Measurements from ENCODE around the gene SLC14A1.

DNA sequence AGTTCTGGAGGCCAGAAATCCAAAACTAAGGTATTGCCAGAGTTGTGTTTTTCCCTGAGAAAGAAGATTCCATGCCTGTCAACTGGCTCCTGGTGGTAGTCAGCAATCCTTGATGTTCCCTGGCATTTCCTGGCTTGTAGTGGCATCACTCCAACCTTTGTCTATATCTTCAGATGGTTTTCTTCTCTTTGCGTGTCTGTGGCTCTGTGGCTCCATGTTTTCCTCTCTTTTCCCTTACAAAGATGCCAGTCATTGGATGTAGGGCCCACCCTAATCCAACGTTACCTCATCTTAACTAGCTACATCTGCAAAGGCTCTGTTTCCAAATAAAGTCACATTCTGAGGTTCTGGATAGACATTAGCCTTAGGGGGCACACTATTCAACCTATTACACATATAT is 41.8 kb downstream of the SLC14A1 start:
- TF ChIP-seq, protein P1, sequence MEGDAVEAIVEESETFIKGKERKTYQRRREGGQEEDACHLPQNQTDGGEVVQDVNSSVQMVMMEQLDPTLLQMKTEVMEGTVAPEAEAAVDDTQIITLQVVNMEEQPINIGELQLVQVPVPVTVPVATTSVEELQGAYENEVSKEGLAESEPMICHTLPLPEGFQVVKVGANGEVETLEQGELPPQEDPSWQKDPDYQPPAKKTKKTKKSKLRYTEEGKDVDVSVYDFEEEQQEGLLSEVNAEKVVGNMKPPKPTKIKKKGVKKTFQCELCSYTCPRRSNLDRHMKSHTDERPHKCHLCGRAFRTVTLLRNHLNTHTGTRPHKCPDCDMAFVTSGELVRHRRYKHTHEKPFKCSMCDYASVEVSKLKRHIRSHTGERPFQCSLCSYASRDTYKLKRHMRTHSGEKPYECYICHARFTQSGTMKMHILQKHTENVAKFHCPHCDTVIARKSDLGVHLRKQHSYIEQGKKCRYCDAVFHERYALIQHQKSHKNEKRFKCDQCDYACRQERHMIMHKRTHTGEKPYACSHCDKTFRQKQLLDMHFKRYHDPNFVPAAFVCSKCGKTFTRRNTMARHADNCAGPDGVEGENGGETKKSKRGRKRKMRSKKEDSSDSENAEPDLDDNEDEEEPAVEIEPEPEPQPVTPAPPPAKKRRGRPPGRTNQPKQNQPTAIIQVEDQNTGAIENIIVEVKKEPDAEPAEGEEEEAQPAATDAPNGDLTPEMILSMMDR (IDR thresholded peaks at IDR 0.05; ENCODE audit: control extremely low read depth in 1 of 3, insufficient read depth in 1 of 3, low read depth in 1 of 3, low read length in 3 of 3) = no peak
- TF ChIP-seq EZH2 (IDR thresholded peaks at IDR 0.05; ENCODE audit: low read depth, low read length, severe bottlenecking) = no peak
- no peak for TF ChIP-seq CHD2 (IDR thresholded peaks at IDR 0.05; ENCODE audit: low read length)
- no peak for TF ChIP-seq EP300 (IDR thresholded peaks at IDR 0.05; ENCODE audit: borderline replicate concordance in 1 of 2, low read depth in 2 of 2, low read length in 2 of 2)
- no peak for TF ChIP-seq RAD21 (IDR thresholded peaks at IDR 0.05 in 1 of 2, conservative IDR thresholded peaks at IDR 0.05 in 1 of 2; ENCODE audit: low read depth in 2 of 2, low read length in 2 of 2)
- no peak for TF ChIP-seq GABPA (IDR thresholded peaks at IDR 0.05; ENCODE audit: borderline replicate concordance, insufficient read depth, low read length)
- TF ChIP-seq, protein P2, sequence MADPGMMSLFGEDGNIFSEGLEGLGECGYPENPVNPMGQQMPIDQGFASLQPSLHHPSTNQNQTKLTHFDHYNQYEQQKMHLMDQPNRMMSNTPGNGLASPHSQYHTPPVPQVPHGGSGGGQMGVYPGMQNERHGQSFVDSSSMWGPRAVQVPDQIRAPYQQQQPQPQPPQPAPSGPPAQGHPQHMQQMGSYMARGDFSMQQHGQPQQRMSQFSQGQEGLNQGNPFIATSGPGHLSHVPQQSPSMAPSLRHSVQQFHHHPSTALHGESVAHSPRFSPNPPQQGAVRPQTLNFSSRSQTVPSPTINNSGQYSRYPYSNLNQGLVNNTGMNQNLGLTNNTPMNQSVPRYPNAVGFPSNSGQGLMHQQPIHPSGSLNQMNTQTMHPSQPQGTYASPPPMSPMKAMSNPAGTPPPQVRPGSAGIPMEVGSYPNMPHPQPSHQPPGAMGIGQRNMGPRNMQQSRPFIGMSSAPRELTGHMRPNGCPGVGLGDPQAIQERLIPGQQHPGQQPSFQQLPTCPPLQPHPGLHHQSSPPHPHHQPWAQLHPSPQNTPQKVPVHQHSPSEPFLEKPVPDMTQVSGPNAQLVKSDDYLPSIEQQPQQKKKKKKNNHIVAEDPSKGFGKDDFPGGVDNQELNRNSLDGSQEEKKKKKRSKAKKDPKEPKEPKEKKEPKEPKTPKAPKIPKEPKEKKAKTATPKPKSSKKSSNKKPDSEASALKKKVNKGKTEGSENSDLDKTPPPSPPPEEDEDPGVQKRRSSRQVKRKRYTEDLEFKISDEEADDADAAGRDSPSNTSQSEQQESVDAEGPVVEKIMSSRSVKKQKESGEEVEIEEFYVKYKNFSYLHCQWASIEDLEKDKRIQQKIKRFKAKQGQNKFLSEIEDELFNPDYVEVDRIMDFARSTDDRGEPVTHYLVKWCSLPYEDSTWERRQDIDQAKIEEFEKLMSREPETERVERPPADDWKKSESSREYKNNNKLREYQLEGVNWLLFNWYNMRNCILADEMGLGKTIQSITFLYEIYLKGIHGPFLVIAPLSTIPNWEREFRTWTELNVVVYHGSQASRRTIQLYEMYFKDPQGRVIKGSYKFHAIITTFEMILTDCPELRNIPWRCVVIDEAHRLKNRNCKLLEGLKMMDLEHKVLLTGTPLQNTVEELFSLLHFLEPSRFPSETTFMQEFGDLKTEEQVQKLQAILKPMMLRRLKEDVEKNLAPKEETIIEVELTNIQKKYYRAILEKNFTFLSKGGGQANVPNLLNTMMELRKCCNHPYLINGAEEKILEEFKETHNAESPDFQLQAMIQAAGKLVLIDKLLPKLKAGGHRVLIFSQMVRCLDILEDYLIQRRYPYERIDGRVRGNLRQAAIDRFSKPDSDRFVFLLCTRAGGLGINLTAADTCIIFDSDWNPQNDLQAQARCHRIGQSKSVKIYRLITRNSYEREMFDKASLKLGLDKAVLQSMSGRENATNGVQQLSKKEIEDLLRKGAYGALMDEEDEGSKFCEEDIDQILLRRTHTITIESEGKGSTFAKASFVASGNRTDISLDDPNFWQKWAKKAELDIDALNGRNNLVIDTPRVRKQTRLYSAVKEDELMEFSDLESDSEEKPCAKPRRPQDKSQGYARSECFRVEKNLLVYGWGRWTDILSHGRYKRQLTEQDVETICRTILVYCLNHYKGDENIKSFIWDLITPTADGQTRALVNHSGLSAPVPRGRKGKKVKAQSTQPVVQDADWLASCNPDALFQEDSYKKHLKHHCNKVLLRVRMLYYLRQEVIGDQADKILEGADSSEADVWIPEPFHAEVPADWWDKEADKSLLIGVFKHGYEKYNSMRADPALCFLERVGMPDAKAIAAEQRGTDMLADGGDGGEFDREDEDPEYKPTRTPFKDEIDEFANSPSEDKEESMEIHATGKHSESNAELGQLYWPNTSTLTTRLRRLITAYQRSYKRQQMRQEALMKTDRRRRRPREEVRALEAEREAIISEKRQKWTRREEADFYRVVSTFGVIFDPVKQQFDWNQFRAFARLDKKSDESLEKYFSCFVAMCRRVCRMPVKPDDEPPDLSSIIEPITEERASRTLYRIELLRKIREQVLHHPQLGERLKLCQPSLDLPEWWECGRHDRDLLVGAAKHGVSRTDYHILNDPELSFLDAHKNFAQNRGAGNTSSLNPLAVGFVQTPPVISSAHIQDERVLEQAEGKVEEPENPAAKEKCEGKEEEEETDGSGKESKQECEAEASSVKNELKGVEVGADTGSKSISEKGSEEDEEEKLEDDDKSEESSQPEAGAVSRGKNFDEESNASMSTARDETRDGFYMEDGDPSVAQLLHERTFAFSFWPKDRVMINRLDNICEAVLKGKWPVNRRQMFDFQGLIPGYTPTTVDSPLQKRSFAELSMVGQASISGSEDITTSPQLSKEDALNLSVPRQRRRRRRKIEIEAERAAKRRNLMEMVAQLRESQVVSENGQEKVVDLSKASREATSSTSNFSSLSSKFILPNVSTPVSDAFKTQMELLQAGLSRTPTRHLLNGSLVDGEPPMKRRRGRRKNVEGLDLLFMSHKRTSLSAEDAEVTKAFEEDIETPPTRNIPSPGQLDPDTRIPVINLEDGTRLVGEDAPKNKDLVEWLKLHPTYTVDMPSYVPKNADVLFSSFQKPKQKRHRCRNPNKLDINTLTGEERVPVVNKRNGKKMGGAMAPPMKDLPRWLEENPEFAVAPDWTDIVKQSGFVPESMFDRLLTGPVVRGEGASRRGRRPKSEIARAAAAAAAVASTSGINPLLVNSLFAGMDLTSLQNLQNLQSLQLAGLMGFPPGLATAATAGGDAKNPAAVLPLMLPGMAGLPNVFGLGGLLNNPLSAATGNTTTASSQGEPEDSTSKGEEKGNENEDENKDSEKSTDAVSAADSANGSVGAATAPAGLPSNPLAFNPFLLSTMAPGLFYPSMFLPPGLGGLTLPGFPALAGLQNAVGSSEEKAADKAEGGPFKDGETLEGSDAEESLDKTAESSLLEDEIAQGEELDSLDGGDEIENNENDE (IDR thresholded peaks at IDR 0.05; ENCODE audit: insufficient replicate concordance, low read length) = no peak
- TF ChIP-seq EGR1 (IDR thresholded peaks at IDR 0.05; ENCODE audit: borderline replicate concordance, low read depth, low read length) = no peak
- no peak for TF ChIP-seq POLR2AphosphoS5 (IDR thresholded peaks at IDR 0.05; ENCODE audit: low read depth, low read length)
